ENCODE results near the gene GALNT6. TPM values are rescaled to one million over a fixed set of nuclear protein-coding genes. Genes with fewer than 3 reads are reported as not detected.

GALNT6 gene
- total RNA-seq, 3 donors from 2014 or later (not counting 1 experiment from before 2014, with no cell fraction given), result 19.3 to 38.5 (median 33.9) TPM

DNA sequence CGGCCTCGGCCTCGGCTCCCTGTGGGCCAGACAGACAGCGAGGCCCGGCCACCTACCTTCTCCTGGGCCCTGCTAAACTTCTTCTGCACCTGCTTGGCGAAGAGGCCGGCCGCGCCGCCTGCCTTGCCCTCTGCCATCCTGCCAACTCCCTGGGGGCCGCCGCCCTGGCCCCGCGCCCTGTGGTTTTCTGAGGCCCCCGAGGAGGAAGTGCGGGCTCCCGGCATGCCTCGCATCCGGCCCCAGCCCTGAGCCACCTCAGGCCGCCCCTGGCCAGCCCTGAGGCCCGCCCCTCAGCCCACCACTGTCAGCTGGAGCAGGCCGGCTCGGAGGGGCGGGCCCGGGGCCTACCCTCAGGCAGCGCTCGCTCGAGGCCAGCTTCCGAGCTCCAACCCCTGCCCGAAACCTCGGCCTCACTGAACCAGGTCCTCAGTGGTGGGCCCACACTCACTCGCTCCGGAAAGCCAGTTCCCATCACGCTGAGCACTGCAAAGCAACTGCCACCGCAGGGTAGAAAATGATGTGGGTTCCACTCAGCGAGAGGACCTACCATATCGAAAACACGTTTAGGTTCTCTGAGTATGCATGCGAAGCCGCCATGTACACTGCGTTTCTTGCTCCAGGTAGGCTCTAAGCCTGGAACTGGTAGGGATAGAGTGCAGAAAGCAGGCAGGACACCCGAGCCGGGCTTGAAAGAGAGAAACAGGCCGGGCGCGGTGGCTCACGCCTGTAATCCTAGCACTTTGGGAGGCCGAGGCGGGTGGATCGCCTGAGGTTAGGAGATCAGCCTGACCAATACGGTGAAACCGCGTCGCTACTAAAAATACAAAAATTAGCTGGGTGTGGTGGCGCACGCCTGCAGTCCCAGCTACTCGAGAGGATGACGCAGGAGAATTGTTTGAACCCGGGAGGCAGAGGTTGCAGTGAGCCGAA, 67.0 kb downstream of the GALNT6 start, which contains the start of gene BIN2:
TSS of gene BIN2 (minus strand) at position 209 of the 930 bp plus-strand sequence. CDS start at position 137, 72 bp downstream.
- peak within 1 kb of the TSS; percentile 87 to 90 for H3K27ac Mint-ChIP-seq
- peak within 1 kb of the TSS; percentile 90 for H3K4me3 ChIP-seq (ENCODE audit: low read length)
- peaks cover 83 to 84% of the 10 kb centered on the region in 2 donors for H3K4me1 Mint-ChIP-seq
- peaks cover 5% of the 10 kb centered on the region for H3K36me3 ChIP-seq (ENCODE audit: control insufficient read depth, insufficient read depth, low read length)
- DNase-seq (peak; percentile 78 to 79), ATAC-seq (peak; percentile 72 to 83 (median 80))
- H3K27me3 Mint-ChIP-seq (ENCODE audit: low read depth in 2 of 2), result no peaks in the 10 kb centered on the region
- TF ChIP-seq, protein P1, sequence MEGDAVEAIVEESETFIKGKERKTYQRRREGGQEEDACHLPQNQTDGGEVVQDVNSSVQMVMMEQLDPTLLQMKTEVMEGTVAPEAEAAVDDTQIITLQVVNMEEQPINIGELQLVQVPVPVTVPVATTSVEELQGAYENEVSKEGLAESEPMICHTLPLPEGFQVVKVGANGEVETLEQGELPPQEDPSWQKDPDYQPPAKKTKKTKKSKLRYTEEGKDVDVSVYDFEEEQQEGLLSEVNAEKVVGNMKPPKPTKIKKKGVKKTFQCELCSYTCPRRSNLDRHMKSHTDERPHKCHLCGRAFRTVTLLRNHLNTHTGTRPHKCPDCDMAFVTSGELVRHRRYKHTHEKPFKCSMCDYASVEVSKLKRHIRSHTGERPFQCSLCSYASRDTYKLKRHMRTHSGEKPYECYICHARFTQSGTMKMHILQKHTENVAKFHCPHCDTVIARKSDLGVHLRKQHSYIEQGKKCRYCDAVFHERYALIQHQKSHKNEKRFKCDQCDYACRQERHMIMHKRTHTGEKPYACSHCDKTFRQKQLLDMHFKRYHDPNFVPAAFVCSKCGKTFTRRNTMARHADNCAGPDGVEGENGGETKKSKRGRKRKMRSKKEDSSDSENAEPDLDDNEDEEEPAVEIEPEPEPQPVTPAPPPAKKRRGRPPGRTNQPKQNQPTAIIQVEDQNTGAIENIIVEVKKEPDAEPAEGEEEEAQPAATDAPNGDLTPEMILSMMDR (IDR thresholded peaks at IDR 0.05), result no peak
- no peaks in the 10 kb centered on the region for H3K27me3 ChIP-seq (ENCODE audit: control insufficient read depth, insufficient read depth, low read length)
- no peaks in the 10 kb centered on the region for H3K9me3 ChIP-seq (ENCODE audit: control insufficient read depth, insufficient read depth, low read length)
- peak within 1 kb of the TSS; percentile 97 for H3K27ac ChIP-seq (ENCODE audit: low read length)
- H3K4me3 Mint-ChIP-seq, result peak within 1 kb of the TSS; percentile 94
- intact Hi-C loops (cut with micrococcal nuclease), result loop anchor here (1.0 kb wide), 1 partner anchor 45 kb away; no protein-coding TSS in a partner anchor
- 40% methylated on average over 60 of the region's 60 CpGs for WGBS (ENCODE audit: insufficient coverage)
- H3K36me3 Mint-ChIP-seq, result peaks cover 18% of the 10 kb centered on the region
- peaks cover 81% of the 10 kb centered on the region for H3K4me1 ChIP-seq (ENCODE audit: control insufficient read depth, insufficient read depth, low read length)
- H3K9me3 Mint-ChIP-seq, result no peaks in the 10 kb centered on the region

DNA sequence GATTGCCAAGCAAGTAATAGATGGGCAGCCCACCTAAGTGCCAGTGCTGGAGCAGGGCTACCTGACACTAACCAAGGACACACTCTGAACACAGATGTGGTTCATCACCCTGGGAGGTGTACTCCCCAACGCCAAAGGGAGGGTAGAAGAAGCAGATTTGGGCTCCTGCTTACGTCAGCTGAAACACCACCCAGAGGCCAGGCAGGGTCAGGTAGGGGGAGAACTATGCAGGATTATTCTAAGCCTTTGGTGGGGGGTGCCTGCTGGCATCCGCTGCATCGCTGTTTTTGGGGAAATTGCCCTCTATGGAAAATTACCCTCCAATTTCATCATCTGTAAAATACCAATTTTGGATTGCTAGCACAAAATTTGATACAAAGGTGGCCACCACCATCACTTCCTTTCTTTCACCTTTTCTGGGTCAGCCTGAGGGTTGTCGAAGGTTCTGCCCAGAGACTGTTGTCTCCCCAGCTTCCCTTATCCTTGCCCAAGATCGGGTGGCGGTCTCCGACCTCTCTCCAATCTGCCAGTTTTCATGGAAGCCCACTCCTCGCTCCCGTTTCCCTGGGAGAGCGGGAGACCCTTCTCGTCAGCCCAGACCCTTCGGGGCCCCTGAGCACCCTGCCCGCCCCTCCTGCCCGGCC, 67.8 kb downstream of the GALNT6 start:
- TF ChIP-seq, protein P1 (IDR thresholded peaks at IDR 0.05), result no peak
- peaks cover 5% of the 10 kb centered on the region for H3K36me3 ChIP-seq (ENCODE audit: control insufficient read depth, insufficient read depth, low read length)
- peaks cover 85 to 86% of the 10 kb centered on the region in 2 donors for H3K4me1 Mint-ChIP-seq
- ATAC-seq (peak; percentile 44 to 56 (median 51)), DNase-seq (peak; percentile 40 to 85)
- H3K9me3 Mint-ChIP-seq, result no peaks in the 10 kb centered on the region
- no peaks in the 10 kb centered on the region for H3K9me3 ChIP-seq (ENCODE audit: control insufficient read depth, insufficient read depth, low read length)
- H3K4me1 ChIP-seq (ENCODE audit: control insufficient read depth, insufficient read depth, low read length), result peaks cover 81% of the 10 kb centered on the region
- peak overlapping the region; percentile 90 for H3K4me3 ChIP-seq (ENCODE audit: low read length)
- peak overlapping the region; percentile 87 to 90 for H3K27ac Mint-ChIP-seq
- H3K27me3 ChIP-seq (ENCODE audit: control insufficient read depth, insufficient read depth, low read length), result no peaks in the 10 kb centered on the region
- H3K27ac ChIP-seq (ENCODE audit: low read length), result peak overlapping the region; percentile 97
- intact Hi-C loops (cut with micrococcal nuclease), result no loop called here
- H3K27me3 Mint-ChIP-seq (ENCODE audit: low read depth in 2 of 2), result no peaks in the 10 kb centered on the region
- WGBS (ENCODE audit: insufficient coverage), result 0% methylated on average over 15 of the region's 15 CpGs
- peaks cover 18% of the 10 kb centered on the region for H3K36me3 Mint-ChIP-seq
- peak overlapping the region; percentile 94 for H3K4me3 Mint-ChIP-seq

DNA sequence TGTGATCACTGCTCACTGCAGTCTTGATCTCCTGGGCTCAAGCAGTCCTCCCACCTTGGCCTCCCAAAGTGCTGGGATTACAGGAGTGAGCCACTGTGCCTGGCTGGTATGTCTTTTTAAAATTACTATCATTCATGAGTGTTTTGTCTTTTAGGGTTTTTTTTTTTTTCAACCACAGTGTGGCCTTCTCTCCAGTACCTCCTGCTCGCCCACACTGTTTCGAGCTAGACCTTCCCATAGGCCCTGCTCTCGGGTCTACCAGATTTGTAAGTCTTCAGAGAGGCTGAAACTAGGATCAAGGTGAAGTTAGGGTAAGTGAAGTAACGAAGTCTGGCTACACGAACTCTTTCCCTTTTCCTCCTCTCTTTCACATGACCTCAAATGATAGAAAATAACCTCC, 68.8 kb downstream of the GALNT6 start:
- intact Hi-C loops (cut with micrococcal nuclease), result no loop called here
- no CpG with 5 or more reads among the region's 5 CpGs for WGBS (ENCODE audit: insufficient coverage)

More for the DNA sequence above, 68.8 kb downstream of the GALNT6 start:
- Histone ChIP-seq H3K4me3 (ENCODE audit: low read length) (peak overlapping the region; percentile 90), H3K36me3 (ENCODE audit: control insufficient read depth, insufficient read depth, low read length) (peaks cover 5% of the 10 kb centered on the region), H3K27me3 (ENCODE audit: control insufficient read depth, insufficient read depth, low read length) (no peaks in the 10 kb centered on the region), H3K27ac (ENCODE audit: low read length) (peak overlapping the region; percentile 97), H3K9me3 (ENCODE audit: control insufficient read depth, insufficient read depth, low read length) (no peaks in the 10 kb centered on the region), H3K4me1 (ENCODE audit: control insufficient read depth, insufficient read depth, low read length) (peaks cover 81% of the 10 kb centered on the region)
- peaks cover 87 to 91% of the 10 kb centered on the region in 2 donors for H3K4me1 Mint-ChIP-seq
- TF ChIP-seq, protein P1 (IDR thresholded peaks at IDR 0.05), result no peak
- H3K27me3 Mint-ChIP-seq (ENCODE audit: low read depth in 2 of 2), result no peaks in the 10 kb centered on the region
- ATAC-seq (no peak), DNase-seq (peak in 1 of 2 donors; percentile 28)
- peak overlapping the region; percentile 94 for H3K4me3 Mint-ChIP-seq
- peak overlapping the region; percentile 87 to 90 for H3K27ac Mint-ChIP-seq
- peaks cover 18% of the 10 kb centered on the region for H3K36me3 Mint-ChIP-seq
- H3K9me3 Mint-ChIP-seq, result no peaks in the 10 kb centered on the region

Data from natural killer cell (primary cell).